CD8-positive, alpha-beta memory T cell (primary cell): ENCODE data around the gene KLHDC8B. TPM values are rescaled to one million over a fixed set of nuclear protein-coding genes. Genes with fewer than 3 reads are reported as not detected.

Source experiments
- CTCF ChIA-PET: fragments of 350-600 bp; sonication (Branson Sonifier 250); formaldehyde crosslinking; loops from one replicate; lab custom pipeline; 2021; ENCODE audit warnings: antibody characterized with exemption; lab: Charles Lee
- POLR2A ChIA-PET: fragments of 350-600 bp; sonication (Branson Sonifier 250); formaldehyde crosslinking; loops from one replicate; lab custom pipeline; 2021; ENCODE audit warnings: antibody characterized with exemption; lab: Charles Lee
- DNase-seq, 5 donors: peaks; one replicate each; pipeline versions ENCODE4 v3.0.0 to v3.0.0-alpha.2; 2020 to 2022; ENCODE audit warnings: mixed read lengths in 1 of 5
- H3K27ac ChIP-seq: one replicate; pipeline ENCODE4 v1.7.0; 2013; ENCODE audit warnings: low read depth, mild to moderate bottlenecking, low read length, moderate library complexity
- H3K27me3 ChIP-seq: 2 replicates; pipeline ENCODE4 v1.7.0; 2013; ENCODE audit warnings: low read length, mild to moderate bottlenecking; ENCODE audit not compliant: insufficient read depth, poor library complexity, severe bottlenecking
- H3K36me3 ChIP-seq: 2 replicates; pipeline ENCODE4 v1.7.0; 2013; ENCODE audit warnings: mild to moderate bottlenecking, low read length, moderate library complexity; ENCODE audit not compliant: insufficient read depth
- H3K4me1 ChIP-seq: 2 replicates; pipeline ENCODE4 v1.7.0; 2013; ENCODE audit warnings: mild to moderate bottlenecking, low read length, moderate library complexity; ENCODE audit not compliant: insufficient read depth
- H3K4me3 ChIP-seq: 2 replicates; pipeline ENCODE4 v1.7.0; 2013; ENCODE audit warnings: mild to moderate bottlenecking, low read length
- H3K9me3 ChIP-seq: 2 replicates; pipeline ENCODE4 v1.7.0; 2013; ENCODE audit warnings: mild to moderate bottlenecking, low read length
- H3K27ac Mint-ChIP-seq, 8 donors: one replicate each; pipeline ENCODE4 v1.8.0; 2020 to 2021; ENCODE audit warnings: mixed read lengths in 8 of 8, mild to moderate bottlenecking in 6 of 8, inconsistent platforms in 3 of 8, moderate library complexity in 3 of 8
- H3K27me3 Mint-ChIP-seq, 2 donors: one replicate each; pipeline ENCODE4 v1.8.0; 2020 to 2021; ENCODE audit warnings: mixed read lengths in 2 of 2, mild to moderate bottlenecking in 1 of 2, moderate library complexity in 1 of 2
- H3K36me3 Mint-ChIP-seq, 3 donors: one replicate each; pipeline ENCODE4 v1.8.0; 2020 to 2021; ENCODE audit warnings: mixed read lengths in 3 of 3, inconsistent platforms in 1 of 3, mild to moderate bottlenecking in 1 of 3
- H3K4me1 Mint-ChIP-seq, 3 donors: one replicate each; pipeline ENCODE4 v1.8.0; 2020 to 2021; ENCODE audit warnings: mixed read lengths in 3 of 3, inconsistent platforms in 1 of 3, mild to moderate bottlenecking in 1 of 3
- H3K4me3 Mint-ChIP-seq, 7 donors: one replicate each; pipeline ENCODE4 v1.8.0; 2020 to 2021; ENCODE audit warnings: mixed read lengths in 7 of 7, mild to moderate bottlenecking in 6 of 7, moderate library complexity in 4 of 7, inconsistent platforms in 2 of 7
- H3K9me3 Mint-ChIP-seq, 5 donors: one replicate each; pipeline ENCODE4 v1.8.0; 2020 to 2022; ENCODE audit warnings: mixed read lengths in 5 of 5, mild to moderate bottlenecking in 3 of 5, moderate library complexity in 2 of 5, inconsistent platforms in 1 of 5
- polyA plus RNA-seq: library from polyadenylated mRNA; unstranded; fragments of 300-500 nt; fragmentation: Illumina TruSeq; gene quantifications from one replicate; pipeline ENCODE4 v1.2.3, GENCODE V29; 2021
- total RNA-seq, 2 experiments: library from RNA; stranded (reverse); gene quantifications; one replicate each; pipeline ENCODE4 v1.2.3, GENCODE V29; 2021

The KLHDC8B gene
- total and polyA plus RNA-seq, 3 experiments from 2014 or later: 3.0 to 4.1 (median 3.5) TPM

- POLR2A ChIA-PET: no interaction called here
- CTCF ChIA-PET: no interaction called here
Observed at GRCh38 chr3:49175530-49175929, 4.1 kb downstream of the KLHDC8B start.

DNA sequence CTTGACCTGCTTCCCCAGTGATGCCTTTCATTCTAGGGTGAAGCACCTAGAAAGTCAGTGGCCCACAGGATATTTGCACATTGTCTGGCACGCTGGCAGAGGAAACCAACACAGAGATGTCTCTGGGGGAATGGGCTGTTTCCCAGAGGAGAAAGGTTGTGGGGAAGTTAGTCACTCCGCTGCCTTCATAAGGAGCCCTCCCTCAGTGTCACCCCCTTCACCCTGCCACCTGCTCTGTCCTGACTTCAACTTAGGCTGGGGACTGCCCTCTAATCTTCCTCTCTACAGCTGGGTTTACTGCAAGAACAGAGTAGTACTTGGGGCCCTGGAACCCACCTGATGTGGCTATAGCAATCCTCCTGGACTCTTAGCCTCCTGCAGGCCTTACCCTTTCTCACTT is 5.7 kb downstream of the KLHDC8B start:
- POLR2A ChIA-PET: no interaction called here
- H3K27ac Mint-ChIP-seq: peak overlapping the region in 1 of 8 donors; percentile 35
- CTCF ChIA-PET: no interaction called here
- peaks cover 0 to 17% of the 10 kb centered on the region in 2 donors for H3K27me3 Mint-ChIP-seq
- Histone ChIP-seq H3K4me3 (no peak overlapping the region), H3K36me3 (no peaks in the 10 kb centered on the region), H3K27me3 (no peaks in the 10 kb centered on the region), H3K27ac (no peak overlapping the region), H3K4me1 (peaks cover 4% of the 10 kb centered on the region), H3K9me3 (no peaks in the 10 kb centered on the region)
- no peaks in the 10 kb centered on the region for H3K9me3 Mint-ChIP-seq
- DNase-seq: no peak
- H3K36me3 Mint-ChIP-seq: no peaks in the 10 kb centered on the region
- peaks cover 0 to under 1% (median under 1%) of the 10 kb centered on the region in 3 donors for H3K4me1 Mint-ChIP-seq
- no peak overlapping the region for H3K4me3 Mint-ChIP-seq

More at GRCh38 chr3:49175530-49175929, 4.1 kb downstream of the KLHDC8B start:
- Histone ChIP-seq H3K27me3 (no peaks in the 10 kb centered on the region), H3K27ac (no peak overlapping the region), H3K4me3 (no peak overlapping the region), H3K9me3 (no peaks in the 10 kb centered on the region), H3K4me1 (peaks cover 16% of the 10 kb centered on the region), H3K36me3 (no peaks in the 10 kb centered on the region)
- DNase-seq: no peak
- Mint-ChIP-seq H3K36me3 (peaks cover 0 to 2% (median 0%) of the 10 kb centered on the region in 3 donors), H3K27me3 (peaks cover 0 to 10% of the 10 kb centered on the region in 2 donors), H3K27ac (no peak overlapping the region), H3K4me3 (no peak overlapping the region), H3K4me1 (peaks cover 7 to 12% (median 7%) of the 10 kb centered on the region in 3 donors), H3K9me3 (no peaks in the 10 kb centered on the region)

DNA sequence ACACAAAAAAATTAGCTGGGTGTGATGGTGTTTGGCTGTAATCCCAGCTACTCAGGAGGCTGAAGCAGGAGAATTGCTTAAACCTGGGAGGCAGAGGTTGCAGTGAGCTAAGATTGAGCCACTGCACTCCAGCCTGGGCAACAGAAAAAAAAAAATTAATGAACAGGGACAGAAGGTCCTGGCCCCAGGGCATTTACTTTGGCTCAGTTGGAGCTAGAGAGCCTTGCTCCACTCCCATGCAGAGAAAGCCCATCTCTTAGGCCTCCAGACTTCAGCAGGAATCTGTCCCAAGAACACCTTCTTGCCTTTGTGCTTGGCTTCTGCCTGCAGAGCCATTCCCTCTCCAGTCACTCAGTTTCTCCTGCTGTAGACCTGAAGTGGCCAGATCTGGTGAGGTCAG is 8.7 kb downstream of the KLHDC8B start:
- H3K27ac Mint-ChIP-seq: no peak overlapping the region
- H3K27me3 Mint-ChIP-seq: peaks cover 0 to 17% of the 10 kb centered on the region in 2 donors
- H3K4me3 Mint-ChIP-seq: no peak overlapping the region
- H3K36me3 ChIP-seq: no peaks in the 10 kb centered on the region
- H3K4me1 ChIP-seq: no peaks in the 10 kb centered on the region
- no peak overlapping the region for H3K4me3 ChIP-seq
- no peaks in the 10 kb centered on the region for H3K27me3 ChIP-seq
- H3K9me3 ChIP-seq: no peaks in the 10 kb centered on the region
- H3K9me3 Mint-ChIP-seq: no peaks in the 10 kb centered on the region
- DNase-seq: no peak
- CTCF ChIA-PET: interaction anchor here (2.9 kb wide), 1 partner anchor 10 kb away, joined by 17 read pairs; the partner anchor contains the start of gene KLHDC8B
- H3K36me3 Mint-ChIP-seq: no peaks in the 10 kb centered on the region
- H3K27ac ChIP-seq: no peak overlapping the region
- no peaks in the 10 kb centered on the region for H3K4me1 Mint-ChIP-seq
- POLR2A ChIA-PET: interaction anchor here (0.6 to 0.7 kb wide), 2 partner anchors 34 to 862 kb away, joined by 3 to 7 read pairs; no protein-coding TSS in a partner anchor

GRCh38 chr3:49181351-49181750 is 10.0 kb downstream of the KLHDC8B start:
- ChIA-PET POLR2A (interaction anchor here (0.7 kb wide), 1 partner anchor 135 kb away, joined by 5 read pairs; no protein-coding TSS in a partner anchor), CTCF (interaction anchor here (2.9 kb wide), 1 partner anchor 11 kb away, joined by 17 read pairs; the partner anchor contains the start of gene KLHDC8B)
- peaks cover 3 to 17% of the 10 kb centered on the region in 2 donors for H3K27me3 Mint-ChIP-seq
- H3K9me3 Mint-ChIP-seq: peaks cover 0 to 2% (median 0%) of the 10 kb centered on the region in 5 donors
- H3K4me1 Mint-ChIP-seq: no peaks in the 10 kb centered on the region
- DNase-seq: no peak
- no peaks in the 10 kb centered on the region for H3K36me3 Mint-ChIP-seq
- Histone ChIP-seq H3K36me3 (no peaks in the 10 kb centered on the region), H3K27me3 (no peaks in the 10 kb centered on the region), H3K4me1 (no peaks in the 10 kb centered on the region), H3K4me3 (no peak overlapping the region), H3K27ac (no peak overlapping the region), H3K9me3 (no peaks in the 10 kb centered on the region)
- H3K27ac Mint-ChIP-seq: no peak overlapping the region
- H3K4me3 Mint-ChIP-seq: no peak overlapping the region

DNA sequence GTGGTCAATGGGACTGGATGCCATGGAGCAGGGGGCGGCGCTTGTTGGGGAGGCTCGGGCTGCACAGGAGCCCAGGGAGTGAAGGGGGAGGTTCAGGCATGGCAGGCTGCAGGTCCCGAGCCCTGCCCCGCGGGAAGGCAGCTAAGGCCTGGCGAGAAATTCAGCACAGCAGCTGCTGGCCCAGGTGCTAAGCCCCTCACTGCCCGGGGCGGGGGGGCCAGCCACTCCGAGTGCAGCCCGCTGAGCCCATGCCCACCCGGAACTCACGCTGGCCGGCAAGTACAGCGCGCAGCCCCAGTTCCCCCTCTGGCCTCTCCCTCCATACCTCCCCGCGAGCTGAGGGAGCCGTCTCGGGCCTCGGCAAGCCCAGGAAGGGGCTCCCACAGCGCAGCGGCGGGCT is 11.3 kb downstream of the KLHDC8B start:
- no peak overlapping the region for H3K27ac ChIP-seq
- H3K27me3 ChIP-seq: no peaks in the 10 kb centered on the region
- Mint-ChIP-seq H3K36me3 (no peaks in the 10 kb centered on the region), H3K27me3 (peaks cover 3 to 17% of the 10 kb centered on the region in 2 donors), H3K4me3 (no peak overlapping the region), H3K27ac (no peak overlapping the region), H3K9me3 (peaks cover 0 to 2% (median 0%) of the 10 kb centered on the region in 5 donors), H3K4me1 (no peaks in the 10 kb centered on the region)
- no peak overlapping the region for H3K4me3 ChIP-seq
- DNase-seq: no peak
- H3K4me1 ChIP-seq: no peaks in the 10 kb centered on the region
- no peaks in the 10 kb centered on the region for H3K36me3 ChIP-seq
- ChIA-PET CTCF (interaction anchor here (1.6 kb wide), 1 partner anchor 11 kb away, joined by 4 read pairs; the partner anchor contains the start of gene KLHDC8B), POLR2A (interaction anchor here (0.7 kb wide), 1 partner anchor 68 kb away, joined by 3 read pairs; no protein-coding TSS in a partner anchor)
- no peaks in the 10 kb centered on the region for H3K9me3 ChIP-seq

GRCh38 chr3:49183873-49184272 is 12.5 kb downstream of the KLHDC8B start:
- ChIA-PET POLR2A (no interaction called here), CTCF (interaction anchor here (1.6 kb wide), 1 partner anchor 12 kb away, joined by 4 read pairs; the partner anchor contains the start of gene KLHDC8B)
- peaks cover 3 to 15% of the 10 kb centered on the region in 2 donors for H3K27me3 Mint-ChIP-seq
- H3K9me3 ChIP-seq: no peaks in the 10 kb centered on the region
- no peaks in the 10 kb centered on the region for H3K4me1 Mint-ChIP-seq
- no peak overlapping the region for H3K4me3 ChIP-seq
- peaks cover 0 to 2% (median 0%) of the 10 kb centered on the region in 5 donors for H3K9me3 Mint-ChIP-seq
- no peaks in the 10 kb centered on the region for H3K36me3 Mint-ChIP-seq
- no peaks in the 10 kb centered on the region for H3K36me3 ChIP-seq
- no peaks in the 10 kb centered on the region for H3K4me1 ChIP-seq
- no peak overlapping the region for H3K4me3 Mint-ChIP-seq
- H3K27ac ChIP-seq: no peak overlapping the region
- no peak overlapping the region for H3K27ac Mint-ChIP-seq
- no peak for DNase-seq
- no peaks in the 10 kb centered on the region for H3K27me3 ChIP-seq

GRCh38 chr3:49191741-49192140 is 20.3 kb downstream of the KLHDC8B start:
- H3K4me3 Mint-ChIP-seq: no peak overlapping the region
- ChIA-PET CTCF (no interaction called here), POLR2A (no interaction called here)
- Histone ChIP-seq H3K4me3 (no peak overlapping the region), H3K36me3 (no peaks in the 10 kb centered on the region), H3K9me3 (no peaks in the 10 kb centered on the region), H3K27ac (no peak overlapping the region), H3K27me3 (no peaks in the 10 kb centered on the region), H3K4me1 (no peaks in the 10 kb centered on the region)
- peaks cover 5 to 23% of the 10 kb centered on the region in 2 donors for H3K27me3 Mint-ChIP-seq
- no peaks in the 10 kb centered on the region for H3K4me1 Mint-ChIP-seq
- no peaks in the 10 kb centered on the region for H3K9me3 Mint-ChIP-seq
- no peak for DNase-seq
- H3K36me3 Mint-ChIP-seq: no peaks in the 10 kb centered on the region
- no peak overlapping the region for H3K27ac Mint-ChIP-seq

- H3K27me3 ChIP-seq: no peaks in the 10 kb centered on the region
- no peak overlapping the region for H3K27ac Mint-ChIP-seq
- ChIA-PET POLR2A (no interaction called here), CTCF (no interaction called here)
- no peak overlapping the region for H3K27ac ChIP-seq
- no peaks in the 10 kb centered on the region for H3K36me3 Mint-ChIP-seq
- no peak for DNase-seq
- H3K4me3 ChIP-seq: no peak overlapping the region
- H3K9me3 ChIP-seq: no peaks in the 10 kb centered on the region
- H3K4me1 Mint-ChIP-seq: no peaks in the 10 kb centered on the region
- H3K27me3 Mint-ChIP-seq: peaks cover 11 to 22% of the 10 kb centered on the region in 2 donors
- H3K4me1 ChIP-seq: no peaks in the 10 kb centered on the region
- no peaks in the 10 kb centered on the region for H3K9me3 Mint-ChIP-seq
- no peaks in the 10 kb centered on the region for H3K36me3 ChIP-seq
- H3K4me3 Mint-ChIP-seq: no peak overlapping the region
Observed at GRCh38 chr3:49198161-49198560, 26.8 kb downstream of the KLHDC8B start.
